Dendritic cell treated with granulocyte-macrophage colony-stimulating factor and Interleukin-4, amounts not matched to agents 40 ng/mL and 50 ng/mL, for 4 days (primary cell): Measurements from ENCODE around the gene SGK2.

Source experiments
- H3K27ac Mint-ChIP-seq: one replicate; pipeline ENCODE4 v1.8.0; 2022; ENCODE audit warnings: mild to moderate bottlenecking, mixed read lengths
- H3K27me3 Mint-ChIP-seq: one replicate; pipeline ENCODE4 v1.8.0; 2022; ENCODE audit warnings: mild to moderate bottlenecking, mixed read lengths
- H3K36me3 Mint-ChIP-seq: one replicate; pipeline ENCODE4 v1.8.0; 2022; ENCODE audit warnings: low read depth, mixed read lengths
- H3K4me1 Mint-ChIP-seq: one replicate; pipeline ENCODE4 v1.8.0; 2022; ENCODE audit warnings: low read depth, mixed read lengths
- H3K4me3 Mint-ChIP-seq: one replicate; pipeline ENCODE4 v1.8.0; 2022; ENCODE audit warnings: mild to moderate bottlenecking, moderate library complexity, mixed read lengths
- H3K9me3 Mint-ChIP-seq: one replicate; pipeline ENCODE4 v1.8.0; 2022; ENCODE audit warnings: mixed read lengths
- intact Hi-C: fragments of 100-400 bp; cut with micrococcal nuclease; formaldehyde crosslinking; loops from one replicate; pipeline ENCODE4 v1.15.0; 2022

SGK2 gene

DNA sequence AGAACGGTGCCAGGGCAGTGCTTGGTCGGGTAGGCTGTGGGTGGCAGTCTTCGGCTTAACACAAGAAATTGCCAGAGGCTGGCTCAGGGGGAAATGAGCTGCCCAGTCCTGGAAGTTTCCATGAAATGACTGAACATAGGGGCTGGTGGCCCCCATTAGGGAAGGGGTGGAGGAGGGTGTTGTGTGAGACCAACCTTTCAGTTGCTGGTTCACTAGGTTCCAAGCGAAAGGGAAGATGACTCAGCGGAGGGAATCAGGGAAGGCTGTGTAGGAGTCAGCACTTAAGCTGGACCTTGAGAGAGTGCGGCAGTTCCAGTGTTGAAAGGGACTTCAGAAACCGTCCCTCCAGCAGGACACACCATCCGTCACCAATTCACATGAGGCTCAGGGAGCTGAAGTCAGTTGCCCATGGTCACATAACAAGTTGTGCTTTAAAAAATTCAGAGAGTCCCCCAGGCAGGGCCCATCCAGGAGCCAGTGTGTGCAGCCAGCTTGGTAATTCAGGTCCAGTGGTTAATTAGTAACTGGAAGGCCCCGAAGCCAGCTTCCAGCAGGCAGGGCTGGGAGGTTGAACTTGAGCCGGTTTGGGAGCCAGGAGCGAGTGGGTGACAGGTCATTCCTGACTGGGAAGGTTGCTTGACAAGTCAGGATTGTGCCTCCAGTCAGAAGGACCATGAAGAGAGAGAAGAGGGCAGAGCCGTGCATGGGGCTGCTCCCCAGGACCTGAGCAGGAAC is at the start of gene SGK2:
Gene SGK2 (plus strand): TSS at position 616 of the 735 bp plus-strand sequence. CDS start 7,469 bp downstream, outside the sequence.
- Mint-ChIP-seq H3K4me3 (no peak within 1 kb of the TSS), H3K27me3 (no peaks in the 10 kb centered on the region), H3K36me3 (no peaks in the 10 kb centered on the region), H3K4me1 (peaks cover 51% of the 10 kb centered on the region), H3K9me3 (no peaks in the 10 kb centered on the region), H3K27ac (no peak within 1 kb of the TSS)
- intact Hi-C loops = no loop called here

DNA sequence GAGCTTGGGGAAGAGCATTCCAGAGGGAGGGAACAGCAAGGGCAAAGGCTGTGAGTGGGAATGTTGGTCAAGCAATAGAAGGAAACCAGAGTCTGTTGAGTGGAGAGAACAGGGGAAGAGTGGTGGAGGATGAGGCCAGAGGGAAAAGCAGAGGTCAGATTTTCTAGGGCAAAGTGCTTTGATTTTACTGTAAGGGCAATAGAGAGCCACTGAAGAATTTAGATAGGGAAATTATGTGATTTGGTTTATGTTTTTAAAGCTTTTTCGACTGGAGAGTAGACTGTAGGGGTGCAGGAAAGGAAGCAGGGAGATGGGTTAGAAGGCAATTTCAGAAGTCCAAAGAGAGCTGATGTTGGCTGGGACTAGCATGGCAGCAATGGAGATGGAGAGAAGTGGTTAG is 46.9 kb upstream of the SGK2 start:
- H3K4me3 Mint-ChIP-seq = no peak overlapping the region
- peaks cover 8% of the 10 kb centered on the region for H3K36me3 Mint-ChIP-seq
- peaks cover 26% of the 10 kb centered on the region for H3K27me3 Mint-ChIP-seq
- no peaks in the 10 kb centered on the region for H3K9me3 Mint-ChIP-seq
- peaks cover 20% of the 10 kb centered on the region for H3K4me1 Mint-ChIP-seq
- intact Hi-C loops = no loop called here
- H3K27ac Mint-ChIP-seq = no peak overlapping the region

DNA sequence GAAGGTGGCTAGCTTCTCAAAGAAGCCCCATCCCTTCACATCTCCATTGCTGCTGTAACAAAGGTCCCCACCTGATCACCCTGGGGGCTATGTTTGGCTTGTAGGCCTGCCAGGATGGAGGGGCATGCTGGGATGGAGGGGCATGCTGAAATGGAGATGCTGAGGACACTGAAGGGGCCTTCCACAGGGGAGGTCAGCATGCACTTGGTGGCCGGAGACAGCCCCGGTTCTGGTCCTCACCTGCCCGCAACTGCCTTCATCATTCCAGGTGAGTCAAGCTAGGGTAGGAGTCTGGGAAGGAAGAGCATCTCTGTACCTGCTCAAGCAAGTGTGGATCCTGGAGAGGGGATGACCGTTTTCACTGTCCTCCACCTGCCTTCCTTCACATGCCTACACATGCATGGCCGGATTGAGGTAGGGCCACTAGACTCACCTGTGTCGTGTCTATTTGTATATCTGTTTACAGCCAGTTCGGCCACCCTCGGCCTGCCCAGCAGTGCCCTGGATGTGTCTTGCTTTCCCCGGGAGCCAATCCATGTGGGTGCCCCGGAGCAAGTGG is 45.4 kb upstream of the SGK2 start:
- Mint-ChIP-seq H3K27ac (peak overlapping the region; percentile 85), H3K4me3 (peak overlapping the region; percentile 93), H3K36me3 (peaks cover 8% of the 10 kb centered on the region), H3K27me3 (peaks cover 13% of the 10 kb centered on the region), H3K9me3 (no peaks in the 10 kb centered on the region), H3K4me1 (peaks cover 16% of the 10 kb centered on the region)
- intact Hi-C loops = no loop called here

DNA sequence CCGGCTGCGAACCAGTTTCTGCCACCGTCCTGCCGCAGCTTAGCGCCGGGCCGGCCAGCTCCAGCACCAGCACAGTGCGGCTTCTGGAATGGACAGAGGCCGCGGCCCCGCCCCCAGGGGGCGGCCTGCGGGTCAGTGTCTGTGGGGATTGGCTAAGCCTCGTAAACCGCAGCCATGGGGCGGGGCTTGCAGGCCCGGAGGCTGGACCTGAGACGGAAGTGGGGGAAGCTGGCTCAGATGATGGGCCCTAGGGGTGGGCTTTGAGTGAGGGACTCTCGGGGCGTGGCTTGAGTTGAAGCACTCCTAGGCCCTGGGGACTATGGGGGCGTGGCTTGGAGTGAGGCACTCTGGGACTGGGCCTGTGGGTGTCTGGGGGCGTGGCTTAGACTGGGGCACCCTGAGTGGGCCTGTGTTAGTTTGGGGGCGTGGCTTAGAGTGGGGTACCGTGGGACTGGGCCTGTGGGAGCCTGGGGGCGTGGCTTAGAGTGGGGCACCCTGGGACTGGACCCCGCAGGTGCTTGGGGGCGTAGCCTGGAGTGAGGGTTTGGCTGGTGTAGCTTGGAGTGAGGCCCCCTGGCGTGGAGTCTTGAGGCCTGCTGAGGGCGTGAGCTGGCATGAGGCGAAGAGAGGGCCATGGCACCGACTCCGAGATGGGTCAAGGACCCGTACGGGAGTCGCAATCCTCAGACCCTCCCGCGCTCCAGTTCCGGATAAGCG is 44.7 kb upstream of the SGK2 start:
- Mint-ChIP-seq H3K4me1 (peaks cover 15% of the 10 kb centered on the region), H3K4me3 (peak overlapping the region; percentile 93), H3K9me3 (no peaks in the 10 kb centered on the region), H3K27ac (peak overlapping the region; percentile 85), H3K27me3 (peaks cover 6% of the 10 kb centered on the region), H3K36me3 (peaks cover 12% of the 10 kb centered on the region)
- intact Hi-C loops = loop anchor here (1.0 kb wide), 2 partner anchors 57 to 76 kb away; partner anchors contain the start of genes IFT52 and SRSF6

DNA sequence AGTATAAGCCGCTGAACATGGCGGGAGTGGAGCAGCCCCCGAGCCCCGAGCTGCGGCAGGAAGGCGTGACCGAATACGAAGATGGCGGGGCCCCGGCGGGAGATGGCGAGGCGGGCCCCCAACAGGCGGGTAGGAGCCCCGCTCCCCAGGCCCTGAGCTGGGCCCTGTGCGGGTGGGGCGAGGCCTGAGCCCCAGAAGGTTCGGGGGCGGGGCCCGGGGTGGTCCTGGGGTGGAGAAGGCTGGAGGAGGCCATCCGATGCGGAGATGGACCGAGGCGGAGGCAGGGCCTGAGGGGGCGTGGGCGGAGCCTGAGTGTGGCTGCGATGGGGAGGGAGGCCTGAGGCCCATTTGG is 44.2 kb upstream of the SGK2 start:
- Mint-ChIP-seq H3K4me1 (peaks cover 15% of the 10 kb centered on the region), H3K27ac (peak overlapping the region; percentile 85), H3K4me3 (peak overlapping the region; percentile 93), H3K36me3 (peaks cover 14% of the 10 kb centered on the region), H3K9me3 (no peaks in the 10 kb centered on the region), H3K27me3 (peaks cover 2% of the 10 kb centered on the region)
- intact Hi-C loops = loop anchor here (1.0 kb wide), 2 partner anchors 57 to 76 kb away; partner anchors contain the start of genes IFT52 and SRSF6

DNA sequence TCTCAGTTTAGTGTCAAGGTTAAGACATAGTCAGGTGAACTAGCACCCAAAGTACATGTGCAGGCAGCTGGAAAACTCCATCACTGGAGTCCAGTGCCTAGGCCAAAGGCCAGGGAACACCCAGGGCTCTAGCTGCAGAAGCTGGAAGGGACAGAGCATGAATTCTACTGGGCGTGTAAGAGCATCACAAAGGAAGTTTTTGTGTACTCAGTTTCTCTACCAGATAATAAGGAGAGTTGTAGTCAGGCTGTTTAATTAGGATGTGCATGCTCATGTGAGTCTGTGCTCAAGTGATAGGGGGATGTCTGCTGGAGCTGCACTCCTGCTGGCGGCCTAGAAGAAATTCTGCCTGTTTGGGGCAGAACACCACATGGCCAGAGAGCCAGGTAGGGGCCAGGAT is 43.2 kb upstream of the SGK2 start:
- no peaks in the 10 kb centered on the region for H3K9me3 Mint-ChIP-seq
- intact Hi-C loops = no loop called here
- H3K36me3 Mint-ChIP-seq = peaks cover 14% of the 10 kb centered on the region
- H3K27me3 Mint-ChIP-seq = peaks cover 2% of the 10 kb centered on the region
- no peak overlapping the region for H3K4me3 Mint-ChIP-seq
- H3K27ac Mint-ChIP-seq = peak overlapping the region; percentile 85
- peaks cover 15% of the 10 kb centered on the region for H3K4me1 Mint-ChIP-seq

DNA sequence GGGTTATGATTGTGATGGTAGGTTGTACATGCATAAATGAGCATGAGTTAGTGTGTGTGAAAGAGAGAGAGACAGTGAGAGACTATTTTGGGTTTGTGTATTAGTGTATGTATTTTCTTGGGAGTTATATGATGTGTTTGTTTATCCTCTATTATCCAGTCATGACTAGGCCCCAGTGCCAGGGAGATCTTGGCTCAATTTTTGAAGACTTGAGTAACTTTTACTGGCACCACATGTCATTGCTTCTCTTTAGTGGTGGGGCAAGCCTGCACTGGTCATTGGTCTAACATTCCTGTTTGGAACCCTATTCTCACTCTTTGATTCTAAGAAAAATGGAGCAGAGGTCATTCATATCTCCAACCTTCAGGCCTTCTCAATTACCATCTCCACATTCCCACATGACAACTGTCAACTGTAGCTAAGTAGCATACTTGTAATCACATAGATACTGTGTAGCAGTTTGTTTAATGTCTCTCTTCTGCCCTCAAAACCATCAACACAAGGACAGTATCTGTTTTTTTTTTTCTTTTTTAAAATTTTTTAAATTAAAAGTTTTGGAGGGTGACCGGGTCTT is 42.5 kb upstream of the SGK2 start:
- H3K4me1 Mint-ChIP-seq = peaks cover 15% of the 10 kb centered on the region
- peaks cover 2% of the 10 kb centered on the region for H3K27me3 Mint-ChIP-seq
- H3K4me3 Mint-ChIP-seq = no peak overlapping the region
- H3K9me3 Mint-ChIP-seq = no peaks in the 10 kb centered on the region
- no peak overlapping the region for H3K27ac Mint-ChIP-seq
- intact Hi-C loops = no loop called here
- H3K36me3 Mint-ChIP-seq = peaks cover 14% of the 10 kb centered on the region

DNA sequence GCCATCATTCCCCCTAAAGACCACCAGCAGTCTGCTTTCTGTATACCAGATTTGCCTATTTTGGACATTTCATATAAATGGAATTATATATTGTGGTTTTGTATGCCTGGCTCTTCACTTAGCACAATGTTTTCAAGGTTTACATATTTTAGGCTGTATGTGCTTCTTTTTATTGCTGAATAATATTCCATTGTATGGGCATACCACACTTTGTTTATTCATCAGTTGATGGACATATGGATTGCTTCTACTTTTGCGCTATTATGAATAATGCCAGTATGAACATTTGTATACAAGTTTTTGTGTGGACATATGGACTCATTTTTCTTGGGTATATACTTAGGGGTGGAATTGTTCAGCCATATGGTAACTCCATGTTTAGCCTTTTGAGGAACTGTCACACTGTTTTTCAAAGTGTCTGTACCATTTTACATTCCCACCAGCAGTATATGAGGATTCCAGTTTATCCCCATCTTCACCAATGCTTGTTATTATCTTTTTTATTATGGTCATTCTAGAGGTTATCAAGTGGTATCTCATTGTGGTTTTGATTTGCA is 38.7 kb upstream of the SGK2 start:
- Mint-ChIP-seq H3K27me3 (no peaks in the 10 kb centered on the region), H3K27ac (no peak overlapping the region), H3K4me1 (peaks cover 12% of the 10 kb centered on the region), H3K36me3 (peaks cover 6% of the 10 kb centered on the region), H3K9me3 (no peaks in the 10 kb centered on the region), H3K4me3 (no peak overlapping the region)
- intact Hi-C loops = no loop called here

DNA sequence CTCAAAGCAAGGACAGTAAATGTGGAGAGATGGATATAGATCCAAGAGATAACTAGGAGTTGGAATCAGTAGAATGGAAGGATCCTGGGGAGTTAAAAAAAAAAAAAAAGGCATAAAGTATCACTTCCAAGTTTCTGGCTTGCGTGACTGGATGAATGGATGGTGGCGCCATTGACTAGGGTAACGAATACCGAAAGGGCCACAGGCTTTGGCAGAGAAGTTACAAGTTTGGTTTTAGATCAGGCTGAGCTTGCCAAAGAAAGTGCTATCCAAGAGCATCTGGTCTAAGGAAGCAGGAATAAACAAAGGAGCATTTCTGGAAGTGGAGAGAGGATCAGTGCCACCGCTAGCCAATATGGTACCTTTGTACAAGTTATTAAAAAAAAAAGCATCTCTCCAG is 33.8 kb upstream of the SGK2 start:
- Mint-ChIP-seq H3K4me3 (no peak overlapping the region), H3K27ac (no peak overlapping the region), H3K36me3 (peaks cover 10% of the 10 kb centered on the region), H3K9me3 (no peaks in the 10 kb centered on the region), H3K27me3 (no peaks in the 10 kb centered on the region), H3K4me1 (no peaks in the 10 kb centered on the region)
- intact Hi-C loops = no loop called here

DNA sequence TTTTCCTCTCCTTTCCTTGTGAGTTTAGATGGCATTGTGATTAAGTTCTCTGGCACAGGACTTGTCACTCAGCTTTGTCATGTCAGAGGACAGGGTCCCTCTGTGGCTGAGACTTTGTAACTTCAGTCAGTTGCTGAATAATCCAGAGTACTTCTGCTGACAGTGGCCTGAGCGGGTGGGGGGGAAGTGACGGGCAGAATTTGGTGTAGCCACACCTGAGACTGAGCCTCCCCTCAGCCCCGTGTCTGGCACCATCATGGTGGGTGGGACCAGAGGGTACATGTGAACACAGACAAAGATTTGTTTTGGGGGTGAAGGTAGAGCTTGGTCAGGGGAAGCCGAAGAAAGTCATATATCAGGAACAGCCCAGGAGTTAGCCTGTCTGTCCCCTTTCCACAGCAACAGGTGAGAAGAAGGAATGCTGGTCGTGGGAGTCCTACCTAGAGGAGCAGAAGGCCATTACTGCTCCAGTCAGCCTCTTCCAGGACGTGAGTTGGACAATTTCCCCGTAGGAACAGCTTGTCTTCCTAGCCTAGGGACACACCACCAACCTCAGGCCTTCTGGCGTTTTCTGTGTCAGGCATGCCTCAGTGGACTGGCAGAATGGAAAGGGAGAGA is 30.5 kb upstream of the SGK2 start:
- no peaks in the 10 kb centered on the region for H3K9me3 Mint-ChIP-seq
- no peaks in the 10 kb centered on the region for H3K27me3 Mint-ChIP-seq
- intact Hi-C loops = no loop called here
- peaks cover 11% of the 10 kb centered on the region for H3K36me3 Mint-ChIP-seq
- no peak overlapping the region for H3K27ac Mint-ChIP-seq
- H3K4me3 Mint-ChIP-seq = no peak overlapping the region
- H3K4me1 Mint-ChIP-seq = no peaks in the 10 kb centered on the region

DNA sequence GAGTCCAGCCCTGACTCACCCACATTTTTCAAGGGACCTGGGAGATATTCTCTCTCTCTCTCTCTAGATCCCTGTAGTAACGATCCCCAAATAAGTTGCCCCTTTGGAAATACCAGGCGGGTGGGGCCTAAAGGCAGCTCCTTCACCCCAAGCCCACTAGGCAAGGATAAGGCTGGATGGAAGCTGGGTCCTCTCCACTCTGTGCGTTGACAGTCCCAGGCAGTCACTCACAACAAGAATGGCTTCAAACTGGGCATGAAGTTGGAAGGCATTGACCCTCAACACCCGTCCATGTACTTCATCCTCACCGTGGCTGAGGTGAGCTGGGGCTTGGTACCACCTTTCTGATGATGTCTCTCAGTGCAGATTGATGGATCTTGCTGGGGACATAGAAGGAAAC is 29.8 kb upstream of the SGK2 start:
- H3K36me3 Mint-ChIP-seq = peaks cover 18% of the 10 kb centered on the region
- intact Hi-C loops = no loop called here
- no peaks in the 10 kb centered on the region for H3K4me1 Mint-ChIP-seq
- H3K9me3 Mint-ChIP-seq = no peaks in the 10 kb centered on the region
- no peaks in the 10 kb centered on the region for H3K27me3 Mint-ChIP-seq
- H3K27ac Mint-ChIP-seq = no peak overlapping the region
- no peak overlapping the region for H3K4me3 Mint-ChIP-seq

DNA sequence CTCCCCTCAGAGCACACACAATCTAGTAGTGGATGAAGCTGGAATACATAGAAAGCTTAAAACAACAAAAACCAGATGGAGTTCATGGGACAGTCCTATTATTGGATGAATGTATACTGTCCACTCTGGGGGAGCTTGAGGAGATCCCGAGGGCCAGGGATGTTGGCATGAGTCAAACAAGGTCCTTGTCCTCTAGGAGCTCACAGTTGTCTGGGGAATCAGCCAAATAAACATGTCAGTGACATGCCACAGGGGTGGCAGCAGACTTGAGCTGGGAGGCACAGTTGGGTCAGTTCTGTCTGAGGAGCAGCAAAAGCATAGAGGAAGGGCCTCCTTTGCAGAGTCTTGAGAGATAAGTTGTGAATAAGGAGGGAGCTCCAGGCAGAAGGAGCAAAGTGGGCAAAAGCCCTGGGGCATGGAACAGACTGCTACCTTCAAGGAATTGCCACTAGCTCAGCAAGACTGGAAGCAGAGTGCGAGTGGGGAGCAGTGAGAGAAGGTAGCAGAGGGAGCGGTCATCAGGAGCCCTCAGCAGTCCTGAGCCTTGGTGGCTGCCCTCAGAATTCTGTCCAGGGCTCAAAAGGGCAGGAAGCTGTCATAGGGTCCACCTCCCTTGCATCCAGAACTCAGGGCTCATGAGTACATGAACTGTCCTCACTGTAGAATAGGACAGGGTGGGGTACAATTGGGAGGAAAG is 29.2 kb upstream of the SGK2 start:
- peaks cover 19% of the 10 kb centered on the region for H3K36me3 Mint-ChIP-seq
- no peak overlapping the region for H3K27ac Mint-ChIP-seq
- intact Hi-C loops = no loop called here
- no peaks in the 10 kb centered on the region for H3K27me3 Mint-ChIP-seq
- no peak overlapping the region for H3K4me3 Mint-ChIP-seq
- H3K9me3 Mint-ChIP-seq = no peaks in the 10 kb centered on the region
- no peaks in the 10 kb centered on the region for H3K4me1 Mint-ChIP-seq
